Omental fat pad (tissue), 4 donors: ENCODE results near the gene GFPT2. TPM values are rescaled to one million over a fixed set of nuclear protein-coding genes. Genes with fewer than 3 reads are reported as not detected.

Experiments
- ATAC-seq: fragments of 150-250 bp; one replicate; pipeline ENCODE4 v1.9.1; 2016; ENCODE audit warnings: mild to moderate bottlenecking, moderate library complexity; ENCODE audit not compliant: low FRiP score
- DNase-seq: peaks from one replicate; pipeline ENCODE4 v3.0.0-alpha.2; 2019; ENCODE audit warnings: low spot score
- CTCF ChIP-seq, 3 donors: fragments of 450-650 bp; IDR thresholded peaks; one replicate each; pipeline ENCODE4 v1.5.1; 2016 to 2017; ENCODE audit warnings: antibody characterized with exemption in 3 of 3, mild to moderate bottlenecking in 3 of 3, moderate library complexity in 2 of 3
- total RNA-seq, 4 donors: library from RNA; depleted of rRNA; stranded (reverse); fragments of >200 nt; gene quantifications; one replicate each; pipeline ENCODE4 v1.1.0, GENCODE V29; 2016

The GFPT2 gene
- total RNA-seq, 4 donors from 2014 or later, result 42.3 to 553 (median 270) TPM

- no peak for ATAC-seq
- TF ChIP-seq CTCF (IDR thresholded peaks at IDR 0.05), result no peak
- no peak for DNase-seq
These were observed 18.2 kb downstream of the GFPT2 start for GRCh38 chr5:180334751-180335613.

- TF ChIP-seq CTCF (IDR thresholded peaks at IDR 0.05), result no peak
- DNase-seq (no peak), ATAC-seq (no peak)
These were observed 19.0 kb downstream of the GFPT2 start for GRCh38 chr5:180334176-180334575.

GRCh38 chr5:180333661-180334060, 19.5 kb downstream of the GFPT2 start:
- no peak for TF ChIP-seq CTCF (IDR thresholded peaks at IDR 0.05)
- DNase-seq (no peak), ATAC-seq (no peak)

- no peak for TF ChIP-seq CTCF (IDR thresholded peaks at IDR 0.05)
- ATAC-seq (no peak), DNase-seq (no peak)
These were observed 20.3 kb downstream of the GFPT2 start for GRCh38 chr5:180332861-180333260.

GRCh38 chr5:180332051-180332517, 21.1 kb downstream of the GFPT2 start:
- TF ChIP-seq CTCF (IDR thresholded peaks at IDR 0.05), result no peak
- ATAC-seq (peak; percentile 5), DNase-seq (no peak)

- no peak for TF ChIP-seq CTCF (IDR thresholded peaks at IDR 0.05)
- DNase-seq (no peak), ATAC-seq (peak; percentile 9)
These were observed 21.5 kb downstream of the GFPT2 start for GRCh38 chr5:180331647-180331950.
